A549 (cell line): ENCODE data around the gene C4orf51. TPM values are rescaled to one million over a fixed set of nuclear protein-coding genes. Genes with fewer than 3 reads are reported as not detected.

Experiments used
- ATAC-seq, 2 experiments: fragments of 200-7000 bp in 1 of 2; fragments of >200 bp in 1 of 2; cut with Nextera tagmentation in 1 of 2; cut with Tn5 transposase in 1 of 2; 3 replicates each; pipeline versions ENCODE4 v1.8.0 to v1.9.1; 2018 to 2020; ENCODE audit warnings: mild to moderate bottlenecking in 1 of 2, moderate library complexity in 1 of 2
- CTCF ChIA-PET: fragments of 300-600 bp; sonication (Branson Sonifier 250); formaldehyde crosslinking; extraction: SDS; loops from one replicate; lab custom pipeline; 2021; ENCODE audit warnings: antibody characterized with exemption, inconsistent platforms; lab: Yijun Ruan, JAX
- POLR2A ChIA-PET: fragments of 350-600 bp; formaldehyde crosslinking; extraction: SDS; loops from one replicate; lab custom pipeline; 2021; ENCODE audit warnings: antibody characterized with exemption, inconsistent platforms; lab: Yijun Ruan, JAX
- DNase-seq, 2 experiments: peaks; one replicate each; pipeline versions ENCODE4 v3.0.0 to v3.0.0-alpha.2; 2011 to 2016; ENCODE audit warnings: low read depth in 1 of 2, low spot score in 1 of 2
- FAIRE-seq: peaks from 2 replicates; lab custom pipeline; 2011; peaks lifted over from hg19 to GRCh38; lab: Jason Lieb, UNC
- H3K27ac ChIP-seq, 2 experiments: fragments of >200 bp; sonication (Bioruptor Twin); formaldehyde crosslinking; 3 replicates each; pipeline ENCODE4 v1.5.1; 2016 to 2017
- H3K4me1 ChIP-seq: fragments of >200 bp; sonication (Bioruptor Twin); formaldehyde crosslinking; 3 replicates; pipeline ENCODE4 v1.6.1; 2016
- H3K4me2 ChIP-seq: fragments of >200 bp; sonication (Bioruptor Twin); formaldehyde crosslinking; 3 replicates; pipeline ENCODE4 v1.6.1; 2016
- H3K4me3 ChIP-seq: fragments of >200 bp; sonication (Bioruptor Twin); formaldehyde crosslinking; 3 replicates; pipeline ENCODE4 v1.5.1; 2016
- H3K9me3 ChIP-seq: fragments of >200 bp; sonication (Bioruptor Twin); formaldehyde crosslinking; 3 replicates; pipeline ENCODE4 v1.6.1; 2016
- BHLHE40 ChIP-seq: IDR thresholded peaks from 2 replicates; pipeline ENCODE4 v1.6.1; 2012; ENCODE audit warnings: low read depth, low read length, inconsistent platforms
- CBX8 ChIP-seq: fragments of 200-600 bp; sonication (generic); IDR thresholded peaks from 2 replicates; pipeline ENCODE4 v1.6.1; 2016
- CEBPB ChIP-seq, 2 experiments: fragments of >200 bp in 1 of 2; sonication (Bioruptor Twin) in 1 of 2; formaldehyde crosslinking in 1 of 2; IDR thresholded peaks; 2 replicates each; pipeline ENCODE4 v1.6.1; 2012 to 2016
- CHD4 ChIP-seq: fragments of 200-600 bp; sonication (generic); IDR thresholded peaks from 2 replicates; pipeline ENCODE4 v1.6.1; 2016; ENCODE audit warnings: antibody characterized with exemption, mild to moderate bottlenecking, borderline replicate concordance
- EHF ChIP-seq: fragments of 250-450 bp; sonication (Bioruptor Pico); IDR thresholded peaks from 2 replicates; pipeline ENCODE4 v1.5.0; 2020; ENCODE audit warnings: mild to moderate bottlenecking
- EHMT2 ChIP-seq: fragments of 200-600 bp; sonication (generic); IDR thresholded peaks from 2 replicates; pipeline ENCODE4 v1.6.1; 2016; ENCODE audit warnings: antibody characterized with exemption, low read depth, mild to moderate bottlenecking, moderate library complexity
- FOSB ChIP-seq: fragments of 250-450 bp; sonication (Bioruptor Pico); IDR thresholded peaks from 2 replicates; pipeline ENCODE4 v1.5.0; 2020; ENCODE audit warnings: mild to moderate bottlenecking, moderate library complexity
- FOXS1 ChIP-seq: fragments of 250-450 bp; sonication (Bioruptor Pico); IDR thresholded peaks from 2 replicates; pipeline ENCODE4 v1.5.0; 2020; ENCODE audit warnings: mild to moderate bottlenecking, moderate library complexity
- GATA3 ChIP-seq: IDR thresholded peaks from 2 replicates; pipeline ENCODE4 v1.6.1; 2012; ENCODE audit warnings: borderline replicate concordance
- HDAC2 ChIP-seq: fragments of 200-600 bp; sonication (generic); IDR thresholded peaks from 2 replicates; pipeline ENCODE4 v1.6.1; 2016
- HES2 ChIP-seq: fragments of >200 bp; sonication (Bioruptor Twin); formaldehyde crosslinking; IDR thresholded peaks from 2 replicates; pipeline ENCODE4 v1.6.1; 2016
- HOXB13 ChIP-seq: fragments of 250-450 bp; sonication (Bioruptor Pico); IDR thresholded peaks from 2 replicates; pipeline ENCODE4 v1.5.0; 2020; ENCODE audit warnings: low read depth, mild to moderate bottlenecking, moderate library complexity
- HOXB5 ChIP-seq: fragments of 250-450 bp; sonication (Bioruptor Pico); IDR thresholded peaks from 2 replicates; pipeline ENCODE4 v1.5.0; 2020; ENCODE audit warnings: mild to moderate bottlenecking, moderate library complexity
- JUN ChIP-seq, 2 experiments: fragments of >200 bp; sonication (Bioruptor Twin); formaldehyde crosslinking; IDR thresholded peaks; 2 replicates in 1 of 2; 3 replicates in 1 of 2; pipeline ENCODE4 v1.6.1; 2016 to 2017
- JUNB ChIP-seq: fragments of >200 bp; sonication (Bioruptor Twin); formaldehyde crosslinking; IDR thresholded peaks from 2 replicates; pipeline ENCODE4 v1.6.1; 2016
- KDM1A ChIP-seq: fragments of 200-600 bp; sonication (generic); IDR thresholded peaks from 2 replicates; pipeline ENCODE4 v1.6.1; 2016; ENCODE audit warnings: low read depth, mild to moderate bottlenecking
- MAFK ChIP-seq: fragments of 450-650 bp; IDR thresholded peaks from 2 replicates; pipeline ENCODE4 v1.6.1; 2014; ENCODE audit not compliant: partially characterized antibody
- PBX3 ChIP-seq: IDR thresholded peaks from 2 replicates; pipeline ENCODE4 v1.6.1; 2012
- POLR2AphosphoS2 ChIP-seq: conservative IDR thresholded peaks from 2 replicates; pipeline ENCODE4 v1.6.1; 2012; ENCODE audit warnings: low read length, improper control_type of control experiment, inconsistent platforms
- RAD21 ChIP-seq, 2 experiments: fragments of >200 bp in 1 of 2; sonication (Bioruptor Twin) in 1 of 2; formaldehyde crosslinking in 1 of 2; IDR thresholded peaks in 1 of 2; conservative IDR thresholded peaks in 1 of 2; 2 replicates in 1 of 2; 3 replicates in 1 of 2; pipeline ENCODE4 v1.6.1; 2012 to 2018; ENCODE audit warnings: inconsistent platforms in 1 of 2
- RFX5 ChIP-seq: fragments of 450-650 bp; IDR thresholded peaks from 2 replicates; pipeline ENCODE4 v1.7.1; 2014; ENCODE audit warnings: antibody characterized with exemption, mild to moderate bottlenecking, moderate library complexity
- SMC3 ChIP-seq: fragments of >200 bp; sonication (Bioruptor Twin); formaldehyde crosslinking; IDR thresholded peaks from 3 replicates; pipeline ENCODE4 v1.6.1; 2018; ENCODE audit warnings: inconsistent platforms
- TP53 ChIP-seq: fragments of 250-450 bp; sonication (Bioruptor Pico); IDR thresholded peaks from 2 replicates; pipeline ENCODE4 v1.5.0; 2021; ENCODE audit warnings: mild to moderate bottlenecking, moderate library complexity
- ZNF302 ChIP-seq: fragments of 250-450 bp; sonication (Bioruptor Pico); IDR thresholded peaks from 2 replicates; pipeline ENCODE4 v1.9.0; 2021; ENCODE audit warnings: inconsistent platforms, mild to moderate bottlenecking, moderate library complexity
- ZSCAN20 ChIP-seq: fragments of 250-450 bp; sonication (Bioruptor Pico); IDR thresholded peaks from 2 replicates; pipeline ENCODE4 v1.8.0; 2022; ENCODE audit warnings: mild to moderate bottlenecking, moderate library complexity
- WGBS: methylation state at CpG from one replicate; pipeline ENCODE4 v1.1.6; 2017; ENCODE audit errors: missing lambda C conversion rate; 5-methylcytosine and 5-hydroxymethylcytosine counted together
- polyA plus RNA-seq, 4 experiments: library from polyadenylated mRNA; depleted of rRNA in 3 of 4; stranded (reverse); fragments of >200 nt; fragmentation: RNase III in 1 of 4; extraction: RNeasy Plus Mini Kit Qiagen cat#74134 plus additional on column Dnase treatment in 1 of 4; gene quantifications; 2 replicates in 3 of 4; 3 replicates in 1 of 4; pipeline ENCODE4 v1.2.3, GENCODE V29; 2011 to 2017
- TF ChIP-seq, protein P1 (sequence below): fragments of 250-450 bp; sonication (Bioruptor Pico); IDR thresholded peaks from 2 replicates; pipeline ENCODE4 v1.5.0; 2020; ENCODE audit warnings: low read depth, mild to moderate bottlenecking, moderate library complexity
- TF ChIP-seq, protein P2 (sequence below): IDR thresholded peaks from 2 replicates; pipeline ENCODE4 v1.6.1; 2012; ENCODE audit warnings: low read depth, borderline replicate concordance
- TF ChIP-seq, protein P3 (sequence below): fragments of >200 bp; sonication (Bioruptor Twin); formaldehyde crosslinking; IDR thresholded peaks from 3 replicates; pipeline ENCODE4 v1.6.1; 2016

Gene C4orf51
- polyA plus RNA-seq, 2 of the 4 experiments (the other 2 are of a cell fraction), result not detected

GRCh38 chr4:145722561-145722960, 42.6 kb downstream of the C4orf51 start:
- TF ChIP-seq SMC3 (no peak), JUNB (no peak), TP53 (CRISPR knock-in tag) (no peak), EHMT2 (no peak), RFX5 (no peak), CEBPB (IDR thresholded peaks at IDR 0.05) (no peak), HOXB13 (CRISPR knock-in tag) (no peak), MAFK (no peak), GATA3 (no peak)
- POLR2A ChIA-PET, result no interaction called here
- no peaks in the 10 kb centered on the region for H3K9me3 ChIP-seq
- 63% methylated on average over 1 of the region's 1 CpG for WGBS
- no peak overlapping the region for H3K4me2 ChIP-seq
- DNase-seq (no peak), FAIRE-seq (no peak), ATAC-seq (0 out of 6 replicates have a peak, but pooled peaks of 1 of the 2 experiments have one; percentile 40)
- CTCF ChIA-PET, result no interaction called here
- H3K4me1 ChIP-seq, result no peaks in the 10 kb centered on the region
- no peak overlapping the region for H3K4me3 ChIP-seq
- H3K27ac ChIP-seq, result no peak overlapping the region

DNA sequence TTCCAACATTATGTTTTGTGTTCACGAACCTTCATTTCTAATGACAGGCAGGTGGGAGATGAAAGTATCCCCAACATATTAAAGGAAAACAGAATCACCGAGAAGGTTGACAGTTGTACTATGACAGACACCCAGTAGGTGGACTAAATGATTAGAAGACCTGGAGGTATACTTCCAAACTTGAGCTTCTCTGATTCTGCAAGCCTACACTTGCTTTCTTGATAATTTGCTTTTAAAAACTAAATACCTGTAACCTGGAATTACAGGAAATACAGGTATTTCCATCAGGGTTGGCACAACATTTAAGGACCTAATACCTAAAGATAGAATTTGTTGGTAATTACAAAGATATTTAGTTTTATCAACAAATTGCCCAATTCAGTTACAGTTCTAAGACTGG, 43.4 kb downstream of the C4orf51 start:
- H3K4me2 ChIP-seq, result no peak overlapping the region
- no peak for DNase-seq
- FAIRE-seq, result no peak
- CTCF ChIA-PET, result interaction anchor here (0.6 to 1.2 kb wide), 2 partner anchors 43 to 355 kb away, joined by 3 read pairs; no protein-coding TSS in a partner anchor
- TF ChIP-seq FOSB (CRISPR knock-in tag) (no peak), RAD21 (conservative IDR thresholded peaks at IDR 0.05 in 1 of 2, IDR thresholded peaks at IDR 0.05 in 1 of 2) (peak in 1 of 2 experiments; percentile 12; a peak in 1 of 5 replicates)
- TF ChIP-seq, all 56 proteins: peak for 1
- Histone ChIP-seq H3K4me1 (no peaks in the 10 kb centered on the region), H3K9me3 (no peaks in the 10 kb centered on the region), H3K27ac (no peak overlapping the region), H3K4me3 (no peak overlapping the region)
- POLR2A ChIA-PET, result no interaction called here
- 81% methylated on average over 2 of the region's 2 CpGs for WGBS
- no peak for ATAC-seq

DNA sequence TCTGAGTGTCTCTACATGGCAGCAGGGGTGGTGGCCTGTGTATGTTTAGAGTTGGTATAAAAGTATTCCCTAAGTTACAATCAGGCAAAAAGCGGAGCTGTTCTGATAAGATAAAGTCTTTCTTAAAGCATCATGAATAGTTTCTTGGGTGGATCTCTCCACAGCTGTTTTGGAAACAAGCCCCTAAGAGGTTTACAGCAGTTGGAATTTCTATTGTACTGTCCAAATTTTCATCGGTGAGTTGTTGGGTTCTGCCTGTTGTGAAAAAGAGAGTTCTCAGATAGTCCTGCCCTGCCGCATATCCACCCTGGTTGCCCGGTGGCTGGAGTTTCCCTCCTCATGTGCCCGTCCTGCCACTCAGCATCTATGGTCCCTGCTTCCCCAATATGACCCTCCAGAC, 50.1 kb downstream of the C4orf51 start:
- peak overlapping the region; percentile 12 to 24; a peak in 3 of 6 replicates for H3K27ac ChIP-seq
- TF ChIP-seq BHLHE40 (no peak), CHD4 (no peak), FOXS1 (CRISPR knock-in tag) (no peak)
- TF ChIP-seq, protein P1, sequence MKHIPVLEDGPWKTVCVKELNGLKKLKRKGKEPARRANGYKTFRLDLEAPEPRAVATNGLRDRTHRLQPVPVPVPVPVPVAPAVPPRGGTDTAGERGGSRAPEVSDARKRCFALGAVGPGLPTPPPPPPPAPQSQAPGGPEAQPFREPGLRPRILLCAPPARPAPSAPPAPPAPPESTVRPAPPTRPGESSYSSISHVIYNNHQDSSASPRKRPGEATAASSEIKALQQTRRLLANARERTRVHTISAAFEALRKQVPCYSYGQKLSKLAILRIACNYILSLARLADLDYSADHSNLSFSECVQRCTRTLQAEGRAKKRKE (CRISPR knock-in tag), result no peak
- TF ChIP-seq, protein P2, sequence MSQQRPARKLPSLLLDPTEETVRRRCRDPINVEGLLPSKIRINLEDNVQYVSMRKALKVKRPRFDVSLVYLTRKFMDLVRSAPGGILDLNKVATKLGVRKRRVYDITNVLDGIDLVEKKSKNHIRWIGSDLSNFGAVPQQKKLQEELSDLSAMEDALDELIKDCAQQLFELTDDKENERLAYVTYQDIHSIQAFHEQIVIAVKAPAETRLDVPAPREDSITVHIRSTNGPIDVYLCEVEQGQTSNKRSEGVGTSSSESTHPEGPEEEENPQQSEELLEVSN, result no peak
- CTCF ChIA-PET, result no interaction called here
- POLR2A ChIA-PET, result no interaction called here
- peaks cover 42% of the 10 kb centered on the region for H3K4me1 ChIP-seq
- no peak for ATAC-seq
- no peak for FAIRE-seq
- H3K4me3 ChIP-seq, result no peak overlapping the region
- H3K9me3 ChIP-seq, result no peaks in the 10 kb centered on the region
- 91% methylated on average over 5 of the region's 5 CpGs for WGBS
- no peak for DNase-seq
- no peak overlapping the region; the same call in 2 of the 3 replicates for H3K4me2 ChIP-seq

GRCh38 chr4:145731028-145731427, 51.1 kb downstream of the C4orf51 start:
- POLR2A ChIA-PET, result interaction anchor here (0.9 kb wide), 1 partner anchor 9 kb away, joined by 3 read pairs; no protein-coding TSS in a partner anchor
- TF ChIP-seq JUNB (0 out of 2 replicates have a peak, but pooled peaks have one; percentile 29), POLR2AphosphoS2 (no peak), PBX3 (peak; percentile 78), JUN (IDR thresholded peaks at IDR 0.05) (0 out of 5 replicates have a peak, but pooled peaks of 1 of the 2 experiments have one; percentile 24), HDAC2 (no peak), EHF (CRISPR knock-in tag) (no peak), HES2 (no peak), HOXB5 (CRISPR knock-in tag) (no peak), BHLHE40 (no peak), CBX8 (no peak), ZNF302 (no peak), ZSCAN20 (CRISPR knock-in tag) (no peak), KDM1A (no peak)
- TF ChIP-seq, protein P1 (CRISPR knock-in tag), result peak; percentile 68
- TF ChIP-seq, protein P3, sequence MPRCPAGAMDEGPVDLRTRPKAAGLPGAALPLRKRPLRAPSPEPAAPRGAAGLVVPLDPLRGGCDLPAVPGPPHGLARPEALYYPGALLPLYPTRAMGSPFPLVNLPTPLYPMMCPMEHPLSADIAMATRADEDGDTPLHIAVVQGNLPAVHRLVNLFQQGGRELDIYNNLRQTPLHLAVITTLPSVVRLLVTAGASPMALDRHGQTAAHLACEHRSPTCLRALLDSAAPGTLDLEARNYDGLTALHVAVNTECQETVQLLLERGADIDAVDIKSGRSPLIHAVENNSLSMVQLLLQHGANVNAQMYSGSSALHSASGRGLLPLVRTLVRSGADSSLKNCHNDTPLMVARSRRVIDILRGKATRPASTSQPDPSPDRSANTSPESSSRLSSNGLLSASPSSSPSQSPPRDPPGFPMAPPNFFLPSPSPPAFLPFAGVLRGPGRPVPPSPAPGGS, result 0 out of 3 replicates have a peak, but pooled peaks have one; percentile 31

More at GRCh38 chr4:145731028-145731427, 51.1 kb downstream of the C4orf51 start:
- Histone ChIP-seq H3K27ac (peak overlapping the region; percentile 55 to 70; a peak in 4 of 6 replicates), H3K4me2 (peak overlapping the region; percentile 75), H3K4me1 (peaks cover 52% of the 10 kb centered on the region), H3K9me3 (no peaks in the 10 kb centered on the region), H3K4me3 (no peak overlapping the region)
- 0% methylated on average over 1 of the region's 1 CpG for WGBS
- CTCF ChIA-PET, result interaction anchor here (1.1 kb wide), 2 partner anchors 111 to 114 kb away, joined by 3 read pairs; no protein-coding TSS in a partner anchor
- ATAC-seq, result peak; percentile 2 to 7; a peak in 3 of 6 replicates
- peak; percentile 61 to 85 for DNase-seq
- no peak for FAIRE-seq
